ENCODE results near the gene AOC1. TPM values are rescaled to one million over a fixed set of nuclear protein-coding genes. Genes with fewer than 3 reads are reported as not detected.

AOC1 gene
- total and polyA plus RNA-seq, 2 of the 13 experiments (the other 11 are each of a cell fraction or from before 2014, with no cell fraction given), result not detected

DNA sequence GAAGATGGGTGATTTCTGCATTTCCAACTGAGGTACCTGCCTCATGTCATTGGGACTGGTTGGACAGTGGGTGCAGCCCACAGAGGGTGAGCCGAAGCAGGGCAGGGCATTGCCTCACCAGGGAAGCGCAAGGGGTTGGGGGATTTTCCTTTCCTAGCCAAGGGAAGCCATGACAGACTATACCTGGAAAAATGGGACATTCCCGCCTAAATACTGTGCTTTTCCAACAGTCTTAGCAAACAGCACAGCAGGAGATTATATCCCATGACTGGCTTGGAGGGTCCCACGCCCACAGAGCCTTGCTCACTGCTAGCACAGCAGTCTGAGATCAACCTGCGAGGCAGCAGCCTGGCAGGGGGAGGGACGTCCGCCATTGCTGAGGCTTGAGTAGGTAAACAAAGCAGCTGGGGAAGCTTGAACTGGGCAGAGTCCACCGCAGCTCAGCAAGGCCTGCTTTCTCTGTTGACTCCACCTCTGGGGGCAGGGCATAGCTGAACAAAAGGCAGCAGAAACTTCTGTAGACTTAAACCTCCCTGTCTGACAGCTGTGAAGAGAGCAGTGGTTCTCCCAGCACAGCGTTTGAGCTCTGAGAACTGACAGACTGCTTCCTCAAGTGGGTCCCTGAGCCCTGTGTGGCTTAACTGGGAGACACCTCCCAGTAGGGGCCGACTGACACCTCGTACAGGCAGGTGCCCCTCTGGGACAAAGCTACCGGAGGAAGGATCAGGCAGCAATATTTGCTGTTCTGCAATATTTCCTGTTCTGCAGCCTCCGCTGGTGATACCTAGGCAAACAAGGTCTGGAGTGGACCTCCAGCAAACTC lies 44.5 kb upstream of the AOC1 start (continued):
- 0 out of 2 replicates have a peak, but pooled peaks have one; percentile 21 for TF ChIP-seq ZNF761 (CRISPR knock-in tag; conservative IDR thresholded peaks at IDR 0.05)

DNA sequence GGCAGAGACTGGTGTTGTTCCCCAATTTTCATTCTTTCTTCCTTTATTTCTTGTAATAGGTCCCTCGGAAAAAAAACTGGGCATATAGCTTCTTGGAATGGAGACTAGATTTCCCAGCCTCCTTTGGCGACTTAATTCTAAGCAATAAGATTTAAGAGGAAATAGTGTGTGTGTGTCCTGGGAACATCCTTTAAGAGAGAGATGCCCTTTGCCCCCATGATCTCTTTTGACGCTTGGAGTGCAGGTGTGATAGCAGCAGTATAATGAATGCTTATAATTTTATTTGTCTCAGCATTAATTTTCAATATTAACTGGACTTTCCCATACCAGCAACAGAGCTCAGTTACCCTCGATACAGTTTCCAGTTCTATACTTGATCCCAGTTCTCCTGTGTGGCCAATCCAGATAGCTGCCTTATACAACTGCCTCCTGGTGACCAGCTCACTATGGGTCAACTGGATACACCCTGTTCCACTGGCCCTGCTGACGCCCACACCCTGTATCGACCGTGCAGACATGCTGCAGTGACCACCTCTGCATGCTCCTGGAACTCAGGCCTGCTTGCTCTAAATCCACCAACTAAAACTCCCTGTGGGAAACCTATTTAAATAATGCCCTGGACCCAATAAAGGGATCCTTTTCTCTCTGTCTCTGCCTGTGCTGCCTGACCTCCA lies 37.9 kb upstream of the AOC1 start:
- Histone ChIP-seq H3K4me3 (replicated peaks in 1 of 3; ENCODE audit: insufficient read depth in 1 of 3, low read depth in 2 of 3, low read length in 3 of 3) (no peak overlapping the region), H2AFZ (ENCODE audit: low read length) (no peak overlapping the region), H3K9ac (ENCODE audit: insufficient read depth, low read depth, low read length) (no peak overlapping the region), H3K36me3 (replicated peaks in 1 of 2; ENCODE audit: control insufficient read depth in 1 of 2, insufficient read depth in 2 of 2, low read length in 2 of 2) (no peaks in the 10 kb centered on the region), H4K20me1 (ENCODE audit: insufficient read depth, low read length) (no peaks in the 10 kb centered on the region), H3K27me3 (ENCODE audit: control insufficient read depth in 1 of 2, insufficient read depth in 2 of 2, low read length in 2 of 2) (no peaks in the 10 kb centered on the region), H3K4me1 (ENCODE audit: insufficient read depth, low read length) (no peaks in the 10 kb centered on the region), H3K27ac (ENCODE audit: extremely low read length, insufficient read depth, low read length) (no peak overlapping the region), H3K79me2 (ENCODE audit: insufficient read depth, low read length) (no peaks in the 10 kb centered on the region), H3K4me2 (ENCODE audit: low read depth, low read length) (no peak overlapping the region), H3K9me3 (ENCODE audit: low read length) (peaks cover 7% of the 10 kb centered on the region; the same call in 1 of the 2 replicates)
- BruUV-seq (replicated peaks), result no TSS peak
- FAIRE-seq, result no peak
- intact Hi-C loops (cut with micrococcal nuclease; ENCODE audit: unreplicated experiment), result no loop called here
- WGBS (ENCODE audit: low lambda C conversion rate), result 18% methylated on average over 7 of the region's 7 CpGs
- no peak for DNase-seq (ENCODE audit: low spot score)
- in situ Hi-C loops (cut with HindIII; ENCODE audit: extremely low pct_ligation_motif_present, low pct_unique_long_range_greater_than_20kb), result no loop called here
- CTCF ChIA-PET (ENCODE audit: low intra/inter-chr PET ratio, low total read pairs), result no interaction called here
- POLR2A ChIA-PET, result no interaction called here
- ATAC-seq, result no peak
- TF ChIP-seq, protein P1, sequence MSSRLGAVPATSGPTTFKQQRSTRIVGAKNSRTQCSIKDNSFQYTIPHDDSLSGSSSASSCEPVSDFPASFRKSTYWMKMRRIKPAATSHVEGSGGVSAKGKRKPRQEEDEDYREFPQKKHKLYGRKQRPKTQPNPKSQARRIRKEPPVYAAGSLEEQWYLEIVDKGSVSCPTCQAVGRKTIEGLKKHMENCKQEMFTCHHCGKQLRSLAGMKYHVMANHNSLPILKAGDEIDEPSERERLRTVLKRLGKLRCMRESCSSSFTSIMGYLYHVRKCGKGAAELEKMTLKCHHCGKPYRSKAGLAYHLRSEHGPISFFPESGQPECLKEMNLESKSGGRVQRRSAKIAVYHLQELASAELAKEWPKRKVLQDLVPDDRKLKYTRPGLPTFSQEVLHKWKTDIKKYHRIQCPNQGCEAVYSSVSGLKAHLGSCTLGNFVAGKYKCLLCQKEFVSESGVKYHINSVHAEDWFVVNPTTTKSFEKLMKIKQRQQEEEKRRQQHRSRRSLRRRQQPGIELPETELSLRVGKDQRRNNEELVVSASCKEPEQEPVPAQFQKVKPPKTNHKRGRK (CRISPR knock-in tag; IDR thresholded peaks at IDR 0.05), result no peak
- TF ChIP-seq, protein P2, sequence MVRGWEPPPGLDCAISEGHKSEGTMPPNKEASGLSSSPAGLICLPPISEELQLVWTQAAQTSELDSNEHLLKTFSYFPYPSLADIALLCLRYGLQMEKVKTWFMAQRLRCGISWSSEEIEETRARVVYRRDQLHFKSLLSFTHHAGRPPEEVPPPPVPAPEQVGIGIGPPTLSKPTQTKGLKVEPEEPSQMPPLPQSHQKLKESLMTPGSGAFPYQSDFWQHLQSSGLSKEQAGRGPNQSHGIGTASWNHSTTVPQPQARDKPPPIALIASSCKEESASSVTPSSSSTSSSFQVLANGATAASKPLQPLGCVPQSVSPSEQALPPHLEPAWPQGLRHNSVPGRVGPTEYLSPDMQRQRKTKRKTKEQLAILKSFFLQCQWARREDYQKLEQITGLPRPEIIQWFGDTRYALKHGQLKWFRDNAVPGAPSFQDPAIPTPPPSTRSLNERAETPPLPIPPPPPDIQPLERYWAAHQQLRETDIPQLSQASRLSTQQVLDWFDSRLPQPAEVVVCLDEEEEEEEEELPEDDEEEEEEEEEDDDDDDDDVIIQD (CRISPR knock-in tag; IDR thresholded peaks at IDR 0.05; ENCODE audit: low read depth), result no peak
- TF ChIP-seq, protein P3, sequence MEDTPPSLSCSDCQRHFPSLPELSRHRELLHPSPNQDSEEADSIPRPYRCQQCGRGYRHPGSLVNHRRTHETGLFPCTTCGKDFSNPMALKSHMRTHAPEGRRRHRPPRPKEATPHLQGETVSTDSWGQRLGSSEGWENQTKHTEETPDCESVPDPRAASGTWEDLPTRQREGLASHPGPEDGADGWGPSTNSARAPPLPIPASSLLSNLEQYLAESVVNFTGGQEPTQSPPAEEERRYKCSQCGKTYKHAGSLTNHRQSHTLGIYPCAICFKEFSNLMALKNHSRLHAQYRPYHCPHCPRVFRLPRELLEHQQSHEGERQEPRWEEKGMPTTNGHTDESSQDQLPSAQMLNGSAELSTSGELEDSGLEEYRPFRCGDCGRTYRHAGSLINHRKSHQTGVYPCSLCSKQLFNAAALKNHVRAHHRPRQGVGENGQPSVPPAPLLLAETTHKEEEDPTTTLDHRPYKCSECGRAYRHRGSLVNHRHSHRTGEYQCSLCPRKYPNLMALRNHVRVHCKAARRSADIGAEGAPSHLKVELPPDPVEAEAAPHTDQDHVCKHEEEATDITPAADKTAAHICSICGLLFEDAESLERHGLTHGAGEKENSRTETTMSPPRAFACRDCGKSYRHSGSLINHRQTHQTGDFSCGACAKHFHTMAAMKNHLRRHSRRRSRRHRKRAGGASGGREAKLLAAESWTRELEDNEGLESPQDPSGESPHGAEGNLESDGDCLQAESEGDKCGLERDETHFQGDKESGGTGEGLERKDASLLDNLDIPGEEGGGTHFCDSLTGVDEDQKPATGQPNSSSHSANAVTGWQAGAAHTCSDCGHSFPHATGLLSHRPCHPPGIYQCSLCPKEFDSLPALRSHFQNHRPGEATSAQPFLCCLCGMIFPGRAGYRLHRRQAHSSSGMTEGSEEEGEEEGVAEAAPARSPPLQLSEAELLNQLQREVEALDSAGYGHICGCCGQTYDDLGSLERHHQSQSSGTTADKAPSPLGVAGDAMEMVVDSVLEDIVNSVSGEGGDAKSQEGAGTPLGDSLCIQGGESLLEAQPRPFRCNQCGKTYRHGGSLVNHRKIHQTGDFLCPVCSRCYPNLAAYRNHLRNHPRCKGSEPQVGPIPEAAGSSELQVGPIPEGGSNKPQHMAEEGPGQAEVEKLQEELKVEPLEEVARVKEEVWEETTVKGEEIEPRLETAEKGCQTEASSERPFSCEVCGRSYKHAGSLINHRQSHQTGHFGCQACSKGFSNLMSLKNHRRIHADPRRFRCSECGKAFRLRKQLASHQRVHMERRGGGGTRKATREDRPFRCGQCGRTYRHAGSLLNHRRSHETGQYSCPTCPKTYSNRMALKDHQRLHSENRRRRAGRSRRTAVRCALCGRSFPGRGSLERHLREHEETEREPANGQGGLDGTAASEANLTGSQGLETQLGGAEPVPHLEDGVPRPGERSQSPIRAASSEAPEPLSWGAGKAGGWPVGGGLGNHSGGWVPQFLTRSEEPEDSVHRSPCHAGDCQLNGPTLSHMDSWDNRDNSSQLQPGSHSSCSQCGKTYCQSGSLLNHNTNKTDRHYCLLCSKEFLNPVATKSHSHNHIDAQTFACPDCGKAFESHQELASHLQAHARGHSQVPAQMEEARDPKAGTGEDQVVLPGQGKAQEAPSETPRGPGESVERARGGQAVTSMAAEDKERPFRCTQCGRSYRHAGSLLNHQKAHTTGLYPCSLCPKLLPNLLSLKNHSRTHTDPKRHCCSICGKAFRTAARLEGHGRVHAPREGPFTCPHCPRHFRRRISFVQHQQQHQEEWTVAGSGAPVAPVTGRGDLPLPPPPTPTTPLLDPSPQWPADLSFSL (CRISPR knock-in tag; IDR thresholded peaks at IDR 0.05), result no peak
- TF ChIP-seq, protein P4, sequence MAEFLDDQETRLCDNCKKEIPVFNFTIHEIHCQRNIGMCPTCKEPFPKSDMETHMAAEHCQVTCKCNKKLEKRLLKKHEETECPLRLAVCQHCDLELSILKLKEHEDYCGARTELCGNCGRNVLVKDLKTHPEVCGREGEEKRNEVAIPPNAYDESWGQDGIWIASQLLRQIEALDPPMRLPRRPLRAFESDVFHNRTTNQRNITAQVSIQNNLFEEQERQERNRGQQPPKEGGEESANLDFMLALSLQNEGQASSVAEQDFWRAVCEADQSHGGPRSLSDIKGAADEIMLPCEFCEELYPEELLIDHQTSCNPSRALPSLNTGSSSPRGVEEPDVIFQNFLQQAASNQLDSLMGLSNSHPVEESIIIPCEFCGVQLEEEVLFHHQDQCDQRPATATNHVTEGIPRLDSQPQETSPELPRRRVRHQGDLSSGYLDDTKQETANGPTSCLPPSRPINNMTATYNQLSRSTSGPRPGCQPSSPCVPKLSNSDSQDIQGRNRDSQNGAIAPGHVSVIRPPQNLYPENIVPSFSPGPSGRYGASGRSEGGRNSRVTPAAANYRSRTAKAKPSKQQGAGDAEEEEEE (CRISPR knock-in tag; IDR thresholded peaks at IDR 0.05; ENCODE audit: borderline replicate concordance), result no peak
- TF ChIP-seq, protein P5, sequence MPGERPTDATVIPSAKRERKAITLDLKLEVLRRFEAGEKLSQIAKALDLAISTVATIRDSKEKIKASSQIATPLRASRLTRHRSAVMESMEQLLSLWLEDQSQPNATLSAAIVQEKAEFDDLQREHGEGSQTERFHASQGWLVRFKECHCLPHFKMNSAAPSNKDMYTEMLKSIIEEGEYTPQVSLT (CRISPR knock-in tag; IDR thresholded peaks at IDR 0.05; ENCODE audit: borderline replicate concordance, low read depth), result no peak
- TF ChIP-seq FOXA1 (IDR thresholded peaks at IDR 0.05) (no peak), FOXA1 (CRISPR knock-in tag; IDR thresholded peaks at IDR 0.05) (no peak)

Data from HepG2 (cell line).